ENCODE measurements around the gene PCBP2.

- TF ChIP-seq, protein P1, sequence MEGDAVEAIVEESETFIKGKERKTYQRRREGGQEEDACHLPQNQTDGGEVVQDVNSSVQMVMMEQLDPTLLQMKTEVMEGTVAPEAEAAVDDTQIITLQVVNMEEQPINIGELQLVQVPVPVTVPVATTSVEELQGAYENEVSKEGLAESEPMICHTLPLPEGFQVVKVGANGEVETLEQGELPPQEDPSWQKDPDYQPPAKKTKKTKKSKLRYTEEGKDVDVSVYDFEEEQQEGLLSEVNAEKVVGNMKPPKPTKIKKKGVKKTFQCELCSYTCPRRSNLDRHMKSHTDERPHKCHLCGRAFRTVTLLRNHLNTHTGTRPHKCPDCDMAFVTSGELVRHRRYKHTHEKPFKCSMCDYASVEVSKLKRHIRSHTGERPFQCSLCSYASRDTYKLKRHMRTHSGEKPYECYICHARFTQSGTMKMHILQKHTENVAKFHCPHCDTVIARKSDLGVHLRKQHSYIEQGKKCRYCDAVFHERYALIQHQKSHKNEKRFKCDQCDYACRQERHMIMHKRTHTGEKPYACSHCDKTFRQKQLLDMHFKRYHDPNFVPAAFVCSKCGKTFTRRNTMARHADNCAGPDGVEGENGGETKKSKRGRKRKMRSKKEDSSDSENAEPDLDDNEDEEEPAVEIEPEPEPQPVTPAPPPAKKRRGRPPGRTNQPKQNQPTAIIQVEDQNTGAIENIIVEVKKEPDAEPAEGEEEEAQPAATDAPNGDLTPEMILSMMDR (IDR thresholded peaks at IDR 0.05), result no peak
- TF ChIP-seq EZH2 (IDR thresholded peaks at IDR 0.05) (no peak), EZH2phosphoT487 (IDR thresholded peaks at IDR 0.05) (no peak)
Measured at GRCh38 chr12:53493610-53494391, 41.9 kb downstream of the PCBP2 start.
